Peyer's patch (tissue), 4 donors: ENCODE measurements around the gene MFAP4.

Source experiments
- POLR2A ChIP-seq, 2 donors: fragments of 450-650 bp; IDR thresholded peaks; one replicate each; pipeline ENCODE4 v1.5.1; 2017; ENCODE audit warnings: antibody characterized with exemption in 2 of 2, mild to moderate bottlenecking in 2 of 2, moderate library complexity in 2 of 2
- TF ChIP-seq, protein P1 (sequence below), 6 experiments: fragments of 450-650 bp in 4 of 6; fragments of 200-600 bp in 2 of 6; sonication (generic) in 1 of 6; IDR thresholded peaks; one replicate each; pipeline ENCODE4 v1.5.1; 2017 to 2019; ENCODE audit warnings: antibody characterized with exemption in 6 of 6, mild to moderate bottlenecking in 3 of 6, moderate library complexity in 1 of 6

DNA sequence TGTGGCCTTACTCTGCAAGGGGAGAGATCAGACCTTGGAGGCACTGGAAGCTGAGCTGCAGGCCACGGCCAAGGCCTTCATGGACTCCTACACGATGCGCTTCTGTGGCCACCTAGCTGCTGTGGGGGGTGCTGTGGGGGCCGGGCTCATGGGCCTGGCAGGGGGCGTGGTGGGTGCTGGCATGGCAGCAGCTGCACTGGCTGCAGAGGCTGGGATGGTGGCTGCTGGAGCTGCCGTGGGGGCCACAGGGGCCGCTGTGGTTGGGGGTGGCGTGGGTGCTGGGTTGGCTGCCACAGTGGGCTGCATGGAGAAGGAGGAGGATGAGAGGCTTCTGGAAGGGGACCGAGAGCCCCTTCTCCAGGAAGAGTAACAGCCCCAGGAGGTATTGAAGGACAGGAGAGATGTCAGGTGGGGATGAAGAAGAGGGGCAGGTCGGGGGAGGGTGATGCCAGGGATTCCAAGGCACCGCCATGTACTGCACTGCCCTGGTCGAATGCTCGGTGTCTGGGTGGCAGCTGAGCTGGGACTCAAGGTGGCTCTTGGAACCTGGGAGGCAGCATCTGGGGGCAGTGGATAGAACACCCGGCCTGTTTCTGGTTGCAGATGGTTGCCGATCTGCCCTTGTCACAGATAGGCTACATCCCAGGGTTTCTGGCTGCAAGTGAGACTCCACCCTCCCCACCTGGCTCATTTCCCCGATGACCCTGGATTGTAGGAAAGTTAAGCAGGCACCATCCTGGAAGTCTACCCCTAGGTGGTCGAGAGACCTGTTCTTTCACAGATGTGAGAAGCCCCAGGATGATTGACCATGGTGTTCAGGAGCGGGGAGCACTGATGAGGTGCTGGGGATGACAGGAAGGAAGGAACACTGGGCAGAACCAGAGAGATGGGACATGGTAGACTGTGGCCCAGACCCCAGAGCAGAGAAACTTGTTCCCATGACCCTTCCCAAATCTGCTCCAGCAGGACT, 29.1 kb upstream of the MFAP4 start:
- TF ChIP-seq POLR2A (IDR thresholded peaks at IDR 0.05), result no peak
- TF ChIP-seq, protein P1, sequence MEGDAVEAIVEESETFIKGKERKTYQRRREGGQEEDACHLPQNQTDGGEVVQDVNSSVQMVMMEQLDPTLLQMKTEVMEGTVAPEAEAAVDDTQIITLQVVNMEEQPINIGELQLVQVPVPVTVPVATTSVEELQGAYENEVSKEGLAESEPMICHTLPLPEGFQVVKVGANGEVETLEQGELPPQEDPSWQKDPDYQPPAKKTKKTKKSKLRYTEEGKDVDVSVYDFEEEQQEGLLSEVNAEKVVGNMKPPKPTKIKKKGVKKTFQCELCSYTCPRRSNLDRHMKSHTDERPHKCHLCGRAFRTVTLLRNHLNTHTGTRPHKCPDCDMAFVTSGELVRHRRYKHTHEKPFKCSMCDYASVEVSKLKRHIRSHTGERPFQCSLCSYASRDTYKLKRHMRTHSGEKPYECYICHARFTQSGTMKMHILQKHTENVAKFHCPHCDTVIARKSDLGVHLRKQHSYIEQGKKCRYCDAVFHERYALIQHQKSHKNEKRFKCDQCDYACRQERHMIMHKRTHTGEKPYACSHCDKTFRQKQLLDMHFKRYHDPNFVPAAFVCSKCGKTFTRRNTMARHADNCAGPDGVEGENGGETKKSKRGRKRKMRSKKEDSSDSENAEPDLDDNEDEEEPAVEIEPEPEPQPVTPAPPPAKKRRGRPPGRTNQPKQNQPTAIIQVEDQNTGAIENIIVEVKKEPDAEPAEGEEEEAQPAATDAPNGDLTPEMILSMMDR (IDR thresholded peaks at IDR 0.05), result no peak
